Mucosa of rectum (tissue), 2 donors: ENCODE data around the gene CDH24.

Experiments
- H3K27ac ChIP-seq, 2 donors: one replicate each; pipeline ENCODE4 v1.7.0; 2013; ENCODE audit warnings: inconsistent platforms in 2 of 2, low read depth in 2 of 2, low read length in 2 of 2
- H3K27me3 ChIP-seq, 2 donors: one replicate each; pipeline ENCODE4 v1.7.0; 2013; ENCODE audit warnings: low read length in 2 of 2; ENCODE audit not compliant: control insufficient read depth in 2 of 2, insufficient read depth in 2 of 2
- H3K36me3 ChIP-seq, 2 donors: one replicate each; pipeline ENCODE4 v1.7.0; 2013; ENCODE audit warnings: low read length in 2 of 2; ENCODE audit not compliant: control insufficient read depth in 2 of 2, insufficient read depth in 2 of 2
- H3K4me1 ChIP-seq, 2 donors: one replicate each; pipeline ENCODE4 v1.7.0; 2013; ENCODE audit warnings: low read length in 2 of 2, mild to moderate bottlenecking in 1 of 2; ENCODE audit not compliant: control insufficient read depth in 2 of 2, insufficient read depth in 2 of 2
- H3K4me3 ChIP-seq, 2 donors: one replicate each; pipeline ENCODE4 v1.7.0; 2013; ENCODE audit warnings: low read length in 2 of 2
- H3K9ac ChIP-seq, 2 donors: one replicate each; pipeline ENCODE4 v1.7.0; 2013; ENCODE audit warnings: low read length in 2 of 2, low read depth in 1 of 2, mild to moderate bottlenecking in 1 of 2
- H3K9me3 ChIP-seq, 2 donors: one replicate each; pipeline ENCODE4 v1.7.0; 2013; ENCODE audit warnings: low read length in 2 of 2; ENCODE audit not compliant: control insufficient read depth in 2 of 2
- donor health status: healthy.
- donor health status: Normal muscosa, but diverticular disease.

The CDH24 gene

DNA sequence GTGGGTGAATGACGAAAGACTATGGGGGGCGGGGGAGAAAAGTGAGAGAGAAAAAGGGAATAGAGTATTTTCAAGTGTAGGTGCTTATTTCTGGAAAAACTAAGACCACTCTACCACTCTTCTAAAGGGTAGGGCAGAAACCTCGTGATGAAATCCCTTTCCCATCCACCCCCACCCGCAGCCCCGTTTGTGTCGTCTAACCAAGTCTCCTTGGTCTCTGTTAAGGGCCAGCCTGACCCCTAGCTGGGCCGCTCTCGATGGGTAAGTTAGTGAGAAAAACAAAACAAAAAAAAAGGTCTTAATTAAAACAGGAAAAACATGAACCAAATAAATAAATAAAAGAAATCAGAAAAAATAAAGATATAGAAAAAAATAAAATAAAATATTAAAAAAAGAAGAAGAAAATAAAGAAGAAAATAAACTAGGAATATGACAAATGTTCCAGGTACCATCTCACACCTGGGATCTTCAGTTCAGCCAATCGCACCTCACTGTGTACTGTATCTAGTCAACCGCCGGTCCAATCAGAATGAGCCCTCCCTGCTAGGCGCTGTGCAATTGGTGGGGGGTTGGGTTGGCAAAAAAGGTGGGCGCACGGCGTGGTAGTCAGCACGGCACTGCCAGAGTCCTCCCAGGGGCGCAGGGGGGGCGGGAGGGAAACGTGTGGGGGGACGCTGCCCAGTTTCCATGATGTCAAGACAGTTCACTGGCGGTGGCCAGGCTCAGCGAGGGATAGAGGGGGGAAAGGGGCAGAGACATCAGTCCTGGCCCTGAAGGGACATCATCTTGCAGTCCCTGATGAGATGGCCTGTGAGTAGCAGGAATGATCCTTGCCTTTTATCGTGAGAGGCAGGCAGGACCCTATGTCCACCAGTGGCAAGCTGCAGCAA lies 9.8 kb upstream of the CDH24 start:
- Histone ChIP-seq H3K4me1 (peaks cover 16 to 22% of the 10 kb centered on the region in 2 donors), H3K27me3 (no peaks in the 10 kb centered on the region), H3K36me3 (peaks cover 56 to 68% of the 10 kb centered on the region in 2 donors), H3K9ac (no peak overlapping the region), H3K9me3 (no peaks in the 10 kb centered on the region), H3K27ac (no peak overlapping the region), H3K4me3 (no peak overlapping the region)

DNA sequence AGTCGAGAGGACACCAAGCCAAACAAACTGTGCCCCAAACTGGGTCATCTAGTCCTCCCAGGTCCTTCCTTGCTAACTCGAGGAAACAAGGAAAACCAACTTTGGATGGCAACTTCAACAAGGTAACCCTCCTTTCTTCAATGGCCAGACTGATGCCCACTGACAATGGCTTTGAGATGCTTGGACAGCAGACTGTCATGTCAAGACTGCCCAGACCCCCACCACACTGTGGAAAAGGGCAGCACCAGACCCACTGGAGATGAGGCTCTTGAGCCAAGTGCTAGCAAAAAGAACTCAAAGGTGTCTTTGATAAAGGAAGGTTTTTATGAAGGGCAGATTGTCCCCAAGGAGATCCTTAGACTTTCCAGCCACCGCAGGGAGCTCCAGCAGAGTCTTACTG lies 9.0 kb upstream of the CDH24 start:
- H3K36me3 ChIP-seq = peaks cover 59 to 72% of the 10 kb centered on the region in 2 donors
- H3K27ac ChIP-seq = no peak overlapping the region
- H3K9me3 ChIP-seq = no peaks in the 10 kb centered on the region

GRCh38 chr14:23063601-23064000 lies 6.3 kb upstream of the CDH24 start:
- Histone ChIP-seq H3K27ac (no peak overlapping the region), H3K9me3 (no peaks in the 10 kb centered on the region), H3K27me3 (no peaks in the 10 kb centered on the region), H3K9ac (no peak overlapping the region), H3K4me3 (no peak overlapping the region), H3K4me1 (peaks cover 1 to 5% of the 10 kb centered on the region in 2 donors), H3K36me3 (peaks cover 79 to 88% of the 10 kb centered on the region in 2 donors)

More for the DNA sequence above, 9.0 kb upstream of the CDH24 start:
- no peak overlapping the region for H3K9ac ChIP-seq
- peaks cover 9 to 15% of the 10 kb centered on the region in 2 donors for H3K4me1 ChIP-seq
- H3K27me3 ChIP-seq = no peaks in the 10 kb centered on the region
- no peak overlapping the region for H3K4me3 ChIP-seq

DNA sequence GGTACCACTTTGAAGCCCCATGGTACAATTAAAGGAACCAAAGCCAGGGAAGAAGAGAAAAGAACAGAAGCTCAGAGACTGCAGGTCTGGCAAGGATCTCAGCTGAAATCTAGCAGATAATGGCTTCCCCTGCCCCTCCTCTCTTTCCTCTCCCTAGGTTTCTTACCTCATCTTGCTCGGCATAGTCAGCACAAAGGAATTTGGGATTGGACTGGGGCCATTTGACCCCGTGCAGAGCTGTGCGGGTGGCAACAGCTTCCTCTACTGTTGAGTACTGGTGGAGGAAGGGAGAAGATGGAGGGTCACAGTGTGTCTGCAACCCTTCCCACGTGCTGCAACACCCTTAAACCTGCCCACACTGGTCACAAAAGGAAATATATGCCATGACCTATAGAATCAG lies 4.7 kb upstream of the CDH24 start:
- H3K4me3 ChIP-seq = no peak overlapping the region
- H3K9ac ChIP-seq = no peak overlapping the region
- H3K27me3 ChIP-seq = no peaks in the 10 kb centered on the region
- peaks cover 66 to 75% of the 10 kb centered on the region in 2 donors for H3K36me3 ChIP-seq
- no peak overlapping the region for H3K27ac ChIP-seq
- peaks cover 5 to 6% of the 10 kb centered on the region in 2 donors for H3K4me1 ChIP-seq
- no peaks in the 10 kb centered on the region for H3K9me3 ChIP-seq

DNA sequence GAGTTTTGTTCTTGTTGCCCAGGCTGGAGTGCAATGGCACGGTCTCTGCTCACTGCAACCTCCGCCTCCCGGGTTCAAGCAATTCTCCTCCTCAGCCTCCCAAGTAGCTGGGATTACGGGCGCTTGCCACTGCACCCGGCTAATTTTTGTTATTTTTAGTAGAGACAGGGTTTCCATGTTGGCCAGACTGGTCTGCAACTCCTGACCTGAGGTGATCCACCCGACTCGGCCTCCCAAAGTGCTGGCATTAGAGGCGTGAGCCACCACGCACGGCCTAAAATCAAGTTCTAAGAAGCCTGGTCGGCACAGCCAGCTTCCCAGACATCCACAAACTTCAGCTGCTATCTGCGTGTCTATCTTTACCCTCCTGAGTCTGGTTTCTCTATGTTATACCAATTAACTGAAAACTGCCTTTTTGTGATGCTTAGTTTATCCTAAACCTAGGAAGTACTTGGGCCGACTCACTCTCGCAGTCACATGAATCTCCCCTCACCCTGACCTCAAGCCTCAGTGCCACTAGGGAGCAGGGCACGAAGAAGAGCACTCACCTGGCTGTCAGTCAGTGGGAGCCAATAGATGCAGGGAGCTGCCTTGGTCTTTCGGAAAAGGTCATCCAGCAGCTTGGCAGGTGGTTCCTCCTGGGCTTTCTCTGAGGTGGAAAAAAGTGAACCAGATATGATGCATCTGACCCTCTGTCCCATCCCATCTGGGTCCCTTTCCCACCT lies 3.4 kb upstream of the CDH24 start:
- Histone ChIP-seq H3K27ac (no peak overlapping the region), H3K4me3 (no peak overlapping the region), H3K9me3 (no peaks in the 10 kb centered on the region), H3K4me1 (peaks cover 14 to 17% of the 10 kb centered on the region in 2 donors), H3K27me3 (no peaks in the 10 kb centered on the region), H3K36me3 (peaks cover 54 to 62% of the 10 kb centered on the region in 2 donors), H3K9ac (no peak overlapping the region)

DNA sequence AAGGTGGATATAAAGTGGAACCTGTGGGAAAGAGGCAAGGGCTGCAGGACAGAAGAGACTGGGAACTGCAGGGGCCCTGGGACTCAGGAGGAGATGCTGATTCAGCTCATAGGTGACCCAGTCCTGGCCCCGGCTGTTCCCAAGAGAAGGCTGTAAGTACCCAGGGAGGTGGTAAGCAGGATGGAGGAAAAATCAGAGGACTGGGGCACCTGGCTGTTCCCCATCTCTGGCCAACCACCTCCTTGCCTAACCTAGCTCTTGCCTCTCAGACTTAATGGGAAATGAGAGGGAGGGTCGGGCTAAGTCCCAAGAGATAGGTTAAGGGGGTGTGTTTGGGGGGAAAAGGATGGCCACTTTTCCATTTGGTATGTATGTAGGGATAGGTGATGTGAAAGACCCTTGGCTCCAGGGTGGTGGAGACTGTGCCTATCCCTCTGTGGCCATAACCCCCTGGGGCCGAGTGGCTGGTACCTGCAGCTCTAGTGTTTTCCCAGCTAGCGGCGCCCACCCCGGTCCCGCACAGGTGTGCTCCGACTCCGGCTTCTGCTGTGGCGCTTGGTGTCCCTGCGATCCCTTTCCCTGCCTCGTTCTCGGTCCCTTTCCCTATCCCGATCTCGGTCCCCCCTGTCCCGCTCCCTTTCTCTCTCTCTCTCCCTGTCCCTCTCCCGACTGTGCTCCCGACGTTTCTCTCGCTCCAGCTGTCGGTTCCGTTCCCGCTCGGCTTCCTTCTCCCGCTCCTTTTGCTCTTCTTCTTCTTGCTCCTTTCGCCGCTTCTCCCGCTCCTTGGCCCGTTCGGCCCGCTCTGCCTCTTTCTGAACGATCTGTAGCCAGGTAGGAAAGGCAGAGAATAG lies 1.6 kb upstream of the CDH24 start:
- H3K27ac ChIP-seq = no peak overlapping the region
- H3K4me3 ChIP-seq = no peak overlapping the region
- no peak overlapping the region for H3K9ac ChIP-seq
- H3K27me3 ChIP-seq = no peaks in the 10 kb centered on the region
- H3K36me3 ChIP-seq = peaks cover 41 to 46% of the 10 kb centered on the region in 2 donors
- H3K4me1 ChIP-seq = peaks cover 14 to 17% of the 10 kb centered on the region in 2 donors
- no peaks in the 10 kb centered on the region for H3K9me3 ChIP-seq

DNA sequence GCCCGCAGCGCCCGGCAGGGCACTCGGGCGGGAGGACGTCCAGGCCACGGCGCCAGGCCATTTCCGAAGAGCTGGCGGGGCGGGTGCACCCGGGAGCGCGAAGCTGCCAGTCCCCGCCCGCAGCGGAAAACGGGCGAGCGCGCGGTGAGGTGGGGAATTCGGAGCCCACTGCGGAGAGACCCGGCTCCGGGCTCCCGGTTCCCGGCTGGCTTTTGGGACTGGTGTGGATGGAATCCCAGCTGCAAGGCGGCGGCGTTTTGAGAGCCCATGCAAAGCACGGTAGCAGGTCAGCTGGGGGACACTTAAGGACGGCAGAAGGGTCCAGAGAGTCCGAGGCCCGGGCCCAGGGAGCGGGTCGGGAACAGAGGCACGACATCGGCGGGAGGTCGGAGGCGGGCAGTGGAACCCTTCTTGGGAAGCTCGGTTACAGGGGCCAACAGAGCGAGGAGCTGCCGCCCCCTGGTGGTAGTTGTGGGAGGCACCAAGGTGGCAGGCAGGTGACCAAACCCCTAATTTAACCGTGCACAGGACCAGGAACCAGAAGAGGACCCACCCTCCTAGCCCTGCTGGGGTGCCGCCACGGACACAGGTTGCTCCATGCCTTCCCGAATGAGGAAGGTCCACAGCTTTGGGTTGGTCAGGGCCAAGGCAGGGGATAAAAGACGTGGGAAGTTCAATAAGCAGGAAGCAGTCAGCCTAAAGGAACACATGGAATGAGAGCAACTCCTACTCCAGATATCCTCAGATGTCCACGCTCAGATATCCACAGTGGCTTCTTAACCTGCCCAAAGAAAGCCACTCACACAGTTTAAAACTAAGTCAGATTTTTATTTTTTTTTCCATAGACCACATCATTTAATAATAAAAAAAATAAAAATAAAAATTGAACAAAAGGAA lies 685 bp upstream of the CDH24 start:
- no peaks in the 10 kb centered on the region for H3K9me3 ChIP-seq
- H3K9ac ChIP-seq = peak overlapping the region; percentile 32 to 65
- peak overlapping the region in 1 of 2 donors; percentile 32 for H3K27ac ChIP-seq
- no peaks in the 10 kb centered on the region for H3K27me3 ChIP-seq
- H3K4me3 ChIP-seq = peak overlapping the region; percentile 71 to 76
- peaks cover 14 to 17% of the 10 kb centered on the region in 2 donors for H3K4me1 ChIP-seq
- H3K36me3 ChIP-seq = peaks cover 33 to 37% of the 10 kb centered on the region in 2 donors

DNA sequence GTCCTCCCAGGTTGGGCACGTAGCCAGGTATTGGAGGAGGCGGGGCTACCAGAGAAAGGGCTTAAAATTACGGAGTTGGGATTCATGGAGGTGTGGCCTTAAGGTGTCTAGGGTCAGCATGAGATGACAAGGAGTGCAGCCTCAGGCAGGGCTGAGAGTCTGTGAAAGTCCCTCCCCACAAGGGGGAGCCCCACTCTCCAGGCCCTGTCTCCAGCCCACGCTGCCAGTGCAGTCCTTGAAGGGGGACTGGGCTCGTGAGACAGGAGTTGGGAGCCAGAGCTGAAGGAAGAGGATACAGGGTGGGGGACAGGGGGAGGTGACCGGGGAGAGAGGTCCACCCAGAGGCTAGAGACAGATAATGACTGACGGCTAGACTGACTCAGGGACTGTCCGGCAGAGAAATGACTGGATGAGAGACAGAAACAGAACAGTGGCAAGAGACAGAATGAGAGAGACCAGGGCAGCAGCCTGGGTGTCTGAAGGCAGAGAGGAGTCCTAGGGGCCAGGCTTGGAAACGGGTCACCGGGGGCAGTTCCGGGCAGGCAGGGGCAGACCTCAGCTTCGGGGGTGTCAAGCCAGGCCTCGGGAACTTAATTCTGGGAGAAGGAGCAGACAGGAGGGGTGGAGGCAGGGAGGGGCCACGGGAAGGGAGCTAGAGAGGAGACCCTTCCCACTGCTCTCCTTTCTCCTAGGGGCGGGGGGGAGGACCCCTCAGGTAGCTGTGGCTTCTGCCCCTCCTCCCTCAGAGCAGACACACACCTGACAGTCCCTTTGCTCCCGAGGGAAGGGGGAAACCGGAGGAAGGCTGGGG lies 970 bp downstream of the CDH24 start:
- Histone ChIP-seq H3K36me3 (peaks cover 21 to 25% of the 10 kb centered on the region in 2 donors), H3K27me3 (no peaks in the 10 kb centered on the region), H3K4me3 (peak overlapping the region; percentile 71 to 76), H3K4me1 (peaks cover 14 to 17% of the 10 kb centered on the region in 2 donors), H3K9me3 (no peaks in the 10 kb centered on the region), H3K27ac (no peak overlapping the region), H3K9ac (peak overlapping the region in 1 of 2 donors; percentile 26)
